Ovary (tissue), 3 donors: ENCODE measurements around the gene CRB1.

Experiments
- CTCF ChIP-seq, 3 donors: fragments of 450-650 bp in 2 of 3; fragments of 200-600 bp in 1 of 3; IDR thresholded peaks; one replicate each; pipeline versions ENCODE4 v1.5.1 to v1.8.0; 2016 to 2022; ENCODE audit warnings: antibody characterized with exemption in 3 of 3, mild to moderate bottlenecking in 1 of 3
- EP300 ChIP-seq: sonication (generic); formaldehyde crosslinking; IDR thresholded peaks from one replicate; pipeline ENCODE4 v1.6.1; 2017; ENCODE audit warnings: antibody characterized with exemption
- POLR2A ChIP-seq: fragments of 450-650 bp; IDR thresholded peaks from one replicate; pipeline ENCODE4 v1.6.1; 2017; ENCODE audit warnings: antibody characterized with exemption, mild to moderate bottlenecking, moderate library complexity
- donor health status: DM: no; HTN: no; CAD: no.

DNA sequence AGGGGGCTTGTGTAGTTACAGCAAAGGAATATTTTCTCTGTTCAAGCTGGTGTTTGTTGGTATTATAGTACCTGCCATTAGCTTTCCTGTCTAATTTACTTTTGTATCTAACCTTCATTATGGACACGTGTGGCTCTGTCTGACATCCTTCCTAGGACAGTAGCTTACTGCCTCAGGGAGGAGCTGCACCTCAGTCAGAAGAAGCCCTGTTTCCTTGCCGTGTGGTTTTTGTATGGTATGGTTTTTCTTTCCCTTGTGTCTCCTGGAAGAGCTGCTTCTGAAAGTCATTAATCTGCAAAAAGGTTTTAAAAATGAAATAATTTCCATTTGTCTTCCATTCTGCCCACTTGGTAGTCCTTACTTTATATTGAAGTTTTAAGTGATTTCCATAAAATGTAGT is 17.4 kb upstream of the CRB1 start:
- no peak for TF ChIP-seq CTCF (IDR thresholded peaks at IDR 0.05)
- no peak for TF ChIP-seq POLR2A
- TF ChIP-seq EP300, result no peak
